H9 (cell line): Measurements from ENCODE around the gene MAP3K20. TPM values are rescaled to one million over a fixed set of nuclear protein-coding genes. Genes with fewer than 3 reads are reported as not detected.

Experiments
- DNase-seq: peaks from one replicate; pipeline ENCODE4 v3.0.0-alpha.2; 2017
- H2AFZ ChIP-seq: one replicate; pipeline ENCODE4 v1.6.1; 2013; ENCODE audit warnings: mild to moderate bottlenecking, low read length, control low read depth, moderate library complexity
- H2AK5ac ChIP-seq: 2 replicates; pipeline ENCODE4 v1.6.1; 2013; ENCODE audit warnings: low read length, control low read depth, mixed read lengths; ENCODE audit not compliant: insufficient read length
- H2BK120ac ChIP-seq: one replicate; pipeline ENCODE4 v1.6.1; 2013; ENCODE audit warnings: low read depth, mild to moderate bottlenecking, low read length, control low read depth, inconsistent platforms; ENCODE audit not compliant: poor library complexity, severe bottlenecking
- H2BK12ac ChIP-seq: 2 replicates; pipeline ENCODE4 v1.6.1; 2013; ENCODE audit warnings: low read length, control low read depth, mixed read lengths, low read depth; ENCODE audit not compliant: insufficient read length
- H2BK15ac ChIP-seq: 2 replicates; pipeline ENCODE4 v1.6.1; 2013; ENCODE audit warnings: low read depth, low read length, control low read depth
- H2BK20ac ChIP-seq: one replicate; pipeline ENCODE4 v1.6.1; 2013; ENCODE audit warnings: low read depth, mild to moderate bottlenecking, low read length, control low read depth, inconsistent platforms; ENCODE audit not compliant: poor library complexity, severe bottlenecking
- H2BK5ac ChIP-seq: 2 replicates; pipeline ENCODE4 v1.6.1; 2013; ENCODE audit warnings: low read length, control low read depth, mixed read lengths; ENCODE audit not compliant: insufficient read length
- H3K14ac ChIP-seq: 2 replicates; pipeline ENCODE4 v1.6.1; 2013; ENCODE audit warnings: low read length, control low read depth; ENCODE audit not compliant: insufficient read depth
- H3K18ac ChIP-seq: 2 replicates; pipeline ENCODE4 v1.6.1; 2013; ENCODE audit warnings: low read depth, mild to moderate bottlenecking, mixed read lengths, low read length, control low read depth; ENCODE audit not compliant: insufficient read length
- H3K23ac ChIP-seq: 2 replicates; pipeline ENCODE4 v1.6.1; 2013; ENCODE audit warnings: low read length, control low read depth, mixed read lengths, low read depth; ENCODE audit not compliant: insufficient read length
- H3K23me2 ChIP-seq: 2 replicates; pipeline ENCODE4 v1.6.1; 2013; ENCODE audit warnings: low read depth, mild to moderate bottlenecking, mixed read lengths, low read length, control low read depth; ENCODE audit not compliant: insufficient read length, poor library complexity, severe bottlenecking
- H3K27ac ChIP-seq: 2 replicates; pipeline ENCODE4 v1.5.1; 2013; ENCODE audit warnings: low read length, control low read depth, mixed read lengths, low read depth; ENCODE audit not compliant: insufficient read length
- H3K27me3 ChIP-seq: 2 replicates; pipeline ENCODE4 v1.6.1; 2013; ENCODE audit warnings: low read length, control low read depth, inconsistent platforms; ENCODE audit not compliant: insufficient read depth
- H3K4ac ChIP-seq: 2 replicates; pipeline ENCODE4 v1.6.1; 2013; ENCODE audit warnings: low read depth, mild to moderate bottlenecking, control low read depth, inconsistent platforms, low read length, moderate library complexity
- H3K4me1 ChIP-seq: 2 replicates; pipeline ENCODE4 v1.6.1; 2013; ENCODE audit warnings: low read length, control low read depth, inconsistent platforms; ENCODE audit not compliant: insufficient read depth
- H3K4me2 ChIP-seq: 2 replicates; pipeline ENCODE4 v1.6.1; 2013; ENCODE audit warnings: low read length, control low read depth, mixed read lengths; ENCODE audit not compliant: insufficient read length, insufficient read depth
- H3K56ac ChIP-seq: 2 replicates; pipeline ENCODE4 v1.6.1; 2013; ENCODE audit warnings: low read depth, mild to moderate bottlenecking, mixed read lengths, low read length, control low read depth; ENCODE audit not compliant: insufficient read length
- H3K79me1 ChIP-seq: 2 replicates; pipeline ENCODE4 v1.6.1; 2013; ENCODE audit warnings: low read depth, mild to moderate bottlenecking, moderate library complexity, low read length, control low read depth, inconsistent platforms; ENCODE audit not compliant: insufficient read depth, poor library complexity, severe bottlenecking
- H3K79me2 ChIP-seq: 2 replicates; pipeline ENCODE4 v1.6.1; 2013; ENCODE audit warnings: low read length, control low read depth, inconsistent platforms; ENCODE audit not compliant: insufficient read depth
- H3K9ac ChIP-seq: 2 replicates; pipeline ENCODE4 v1.6.1; 2013; ENCODE audit warnings: low read length, control low read depth, mixed read lengths; ENCODE audit not compliant: insufficient read length; ENCODE audit errors: extremely low read depth
- H3K9me3 ChIP-seq: one replicate; pipeline ENCODE4 v1.6.1; 2013; ENCODE audit warnings: low read depth, low read length, inconsistent platforms; ENCODE audit not compliant: control insufficient read depth
- H3T11ph ChIP-seq: one replicate; pipeline ENCODE4 v1.6.1; 2013; ENCODE audit warnings: mild to moderate bottlenecking, low read length, control low read depth, inconsistent platforms
- H4K20me1 ChIP-seq: one replicate; pipeline ENCODE4 v1.6.1; 2013; ENCODE audit not compliant: control insufficient read depth, insufficient read length, insufficient read depth
- H4K5ac ChIP-seq: 2 replicates; pipeline ENCODE4 v1.6.1; 2013; ENCODE audit warnings: low read depth, mild to moderate bottlenecking, mixed read lengths, low read length, control low read depth; ENCODE audit not compliant: insufficient read length
- H4K8ac ChIP-seq: replicated peaks from 2 replicates; pipeline ENCODE4 v1.6.1; 2013; ENCODE audit warnings: low read length, control low read depth, mixed read lengths, low read depth; ENCODE audit not compliant: insufficient read length
- H4K91ac ChIP-seq: 2 replicates; pipeline ENCODE4 v1.6.1; 2013; ENCODE audit warnings: low read depth, mild to moderate bottlenecking, moderate library complexity, mixed read lengths, low read length, control low read depth; ENCODE audit not compliant: insufficient read length
- H3K27ac Mint-ChIP-seq, 3 experiments: 2 replicates in 2 of 3; 3 replicates in 1 of 3; pipeline ENCODE4 v1.8.0; 2020 to 2021; ENCODE audit warnings: mixed read lengths in 3 of 3, mild to moderate bottlenecking in 1 of 3, moderate library complexity in 1 of 3
- H3K27me3 Mint-ChIP-seq: 2 replicates; pipeline ENCODE4 v1.8.0; 2021; ENCODE audit warnings: low read depth, mild to moderate bottlenecking, moderate library complexity, mixed read lengths
- H3K36me3 Mint-ChIP-seq, 3 experiments: 2 replicates in 2 of 3; 3 replicates in 1 of 3; pipeline ENCODE4 v1.8.0; 2020 to 2021; ENCODE audit warnings: low read depth in 3 of 3, mixed read lengths in 3 of 3; ENCODE audit not compliant: insufficient read depth in 1 of 3
- H3K4me1 Mint-ChIP-seq, 2 experiments: 2 replicates each; pipeline ENCODE4 v1.8.0; 2020; ENCODE audit warnings: mixed read lengths in 2 of 2
- H3K4me3 Mint-ChIP-seq, 2 experiments: 2 replicates in 1 of 2; 3 replicates in 1 of 2; pipeline ENCODE4 v1.8.0; 2020 to 2021; ENCODE audit warnings: mild to moderate bottlenecking in 2 of 2, mixed read lengths in 2 of 2, moderate library complexity in 1 of 2
- H3K9me3 Mint-ChIP-seq, 2 experiments: 2 replicates in 1 of 2; 3 replicates in 1 of 2; pipeline ENCODE4 v1.8.0; 2020; ENCODE audit warnings: mild to moderate bottlenecking in 2 of 2, mixed read lengths in 2 of 2, moderate library complexity in 1 of 2
- WGBS: extraction: QIAGEN DNeasy Blood & Tissue Kit; methylation state at CpG from one replicate; pipeline ENCODE4 v1.1.7; 2013; ENCODE audit warnings: missing lambda C conversion rate, low lambda C conversion rate, mixed read lengths; ENCODE audit not compliant: insufficient read length; ENCODE audit errors: extremely low coverage; 5-methylcytosine and 5-hydroxymethylcytosine counted together
- total RNA-seq: library from RNA; stranded (reverse); gene quantifications from 2 replicates; pipeline ENCODE4 v1.2.1, GENCODE V29; 2021
- TF ChIP-seq, protein P1 (sequence below): fragments of 200-600 bp; sonication (generic); conservative IDR thresholded peaks from 3 replicates; pipeline ENCODE4 v1.8.0; 2021; ENCODE audit warnings: antibody characterized with exemption, mild to moderate bottlenecking

Gene MAP3K20
- total RNA-seq, 1 experiment from 2014 or later, result 8.7 TPM

DNA sequence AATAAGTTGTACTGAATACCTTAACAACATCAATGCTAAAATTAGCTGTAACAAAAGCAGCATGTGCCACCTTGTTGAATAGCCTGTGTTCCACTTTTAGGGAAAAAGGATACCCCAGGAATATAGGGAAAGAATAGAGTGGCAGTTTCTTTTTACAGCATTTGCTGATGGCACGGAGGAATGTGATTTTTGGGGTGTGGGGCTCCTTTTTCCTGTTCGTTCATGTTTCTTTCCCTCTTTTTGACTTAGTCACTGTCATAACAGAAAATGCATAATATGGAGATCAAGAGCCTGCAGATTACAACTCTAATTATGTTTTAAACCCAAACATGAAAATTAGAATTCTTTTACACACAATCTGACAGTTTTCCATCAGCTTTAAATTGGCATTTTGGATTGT is 60.4 kb downstream of the MAP3K20 start:
- H3K4me2 ChIP-seq, result no peak overlapping the region
- H4K8ac ChIP-seq, result no peak overlapping the region
- H3T11ph ChIP-seq, result no peak overlapping the region
- no peak overlapping the region for H4K91ac ChIP-seq
- Mint-ChIP-seq H3K36me3 (peaks cover 0 to 9% (median 2%) of the 10 kb centered on the region in 3 experiments; a peak in 5 of 7 replicates), H3K4me1 (peaks cover 30 to 31% of the 10 kb centered on the region in 2 experiments), H3K27me3 (no peaks in the 10 kb centered on the region), H3K9me3 (peaks cover under 1 to 2% of the 10 kb centered on the region in 2 experiments; a peak in 4 of 5 replicates), H3K4me3 (no peak overlapping the region), H3K27ac (no peak overlapping the region)
- H3K23me2 ChIP-seq, result no peaks in the 10 kb centered on the region
- H3K4me1 ChIP-seq, result no peaks in the 10 kb centered on the region; the same call in 1 of the 2 replicates
- no peak overlapping the region for H3K18ac ChIP-seq
- no peak overlapping the region for H3K56ac ChIP-seq
- no peaks in the 10 kb centered on the region for H3K9me3 ChIP-seq
- no peak overlapping the region for H2BK12ac ChIP-seq
- H3K23ac ChIP-seq, result no peak overlapping the region
- no peaks in the 10 kb centered on the region for H3K79me1 ChIP-seq
- no peak overlapping the region for H2BK120ac ChIP-seq
- H3K79me2 ChIP-seq, result no peaks in the 10 kb centered on the region
- no peak overlapping the region for H3K9ac ChIP-seq
- no peak overlapping the region for H4K5ac ChIP-seq
- no peaks in the 10 kb centered on the region for H4K20me1 ChIP-seq
- TF ChIP-seq, protein P1, sequence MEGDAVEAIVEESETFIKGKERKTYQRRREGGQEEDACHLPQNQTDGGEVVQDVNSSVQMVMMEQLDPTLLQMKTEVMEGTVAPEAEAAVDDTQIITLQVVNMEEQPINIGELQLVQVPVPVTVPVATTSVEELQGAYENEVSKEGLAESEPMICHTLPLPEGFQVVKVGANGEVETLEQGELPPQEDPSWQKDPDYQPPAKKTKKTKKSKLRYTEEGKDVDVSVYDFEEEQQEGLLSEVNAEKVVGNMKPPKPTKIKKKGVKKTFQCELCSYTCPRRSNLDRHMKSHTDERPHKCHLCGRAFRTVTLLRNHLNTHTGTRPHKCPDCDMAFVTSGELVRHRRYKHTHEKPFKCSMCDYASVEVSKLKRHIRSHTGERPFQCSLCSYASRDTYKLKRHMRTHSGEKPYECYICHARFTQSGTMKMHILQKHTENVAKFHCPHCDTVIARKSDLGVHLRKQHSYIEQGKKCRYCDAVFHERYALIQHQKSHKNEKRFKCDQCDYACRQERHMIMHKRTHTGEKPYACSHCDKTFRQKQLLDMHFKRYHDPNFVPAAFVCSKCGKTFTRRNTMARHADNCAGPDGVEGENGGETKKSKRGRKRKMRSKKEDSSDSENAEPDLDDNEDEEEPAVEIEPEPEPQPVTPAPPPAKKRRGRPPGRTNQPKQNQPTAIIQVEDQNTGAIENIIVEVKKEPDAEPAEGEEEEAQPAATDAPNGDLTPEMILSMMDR, result no peak
- H3K27ac ChIP-seq, result no peak overlapping the region
- H2BK20ac ChIP-seq, result no peak overlapping the region
- no peak overlapping the region for H3K4ac ChIP-seq
- no peak overlapping the region for H2AK5ac ChIP-seq
- no peak overlapping the region for H2AFZ ChIP-seq
- no peak overlapping the region for H3K14ac ChIP-seq
- no peak for DNase-seq
- H2BK15ac ChIP-seq, result no peak overlapping the region
- H3K27me3 ChIP-seq, result no peaks in the 10 kb centered on the region
- no CpG with 5 or more reads among the region's 2 CpGs for WGBS
- no peak overlapping the region for H2BK5ac ChIP-seq
